ENCODE data around the gene WDFY2. TPM values are rescaled to one million over a fixed set of nuclear protein-coding genes. Genes with fewer than 3 reads are reported as not detected.

The WDFY2 gene
- total RNA-seq, 4 donors from 2014 or later = 5.2 to 11.5 (median 8.5) TPM

- no peaks in the 10 kb centered on the region for H3K27me3 ChIP-seq
- peaks cover 0 to 8% (median 0%) of the 10 kb centered on the region in 3 donors for H3K4me1 ChIP-seq
- peaks cover 0 to 15% (median 0%) of the 10 kb centered on the region in 3 donors for H3K9me3 ChIP-seq
- peak overlapping the region in 2 of 4 donors; percentile 21 to 57 for H3K27ac ChIP-seq
- 91 to 93% methylated on average over 5 to 9 of the region's 9 CpGs for WGBS, 2 donors (ENCODE audit: low coverage in 1 of 2)
- no peak overlapping the region for H3K4me3 ChIP-seq
- TF ChIP-seq EP300 (IDR thresholded peaks at IDR 0.05) = no peak
- no peak for TF ChIP-seq CTCF (IDR thresholded peaks at IDR 0.05)
- no peak for TF ChIP-seq POLR2A (IDR thresholded peaks at IDR 0.05)
- TF ChIP-seq POLR2AphosphoS5 (IDR thresholded peaks at IDR 0.05) = no peak
- H3K36me3 ChIP-seq = peaks cover 0 to 26% of the 10 kb centered on the region in 2 donors
- ATAC-seq = no peak
These were observed 163.5 kb downstream of the WDFY2 start for GRCh38 chr13:51747438-51748434.

GRCh38 chr13:51756651-51757050, 172.4 kb downstream of the WDFY2 start:
- peaks cover 0 to 86% of the 10 kb centered on the region in 2 donors for H3K36me3 ChIP-seq
- no peaks in the 10 kb centered on the region for H3K9me3 ChIP-seq
- TF ChIP-seq EP300 (IDR thresholded peaks at IDR 0.05) = no peak
- TF ChIP-seq CTCF (IDR thresholded peaks at IDR 0.05) = no peak
- no peak for TF ChIP-seq POLR2AphosphoS5 (IDR thresholded peaks at IDR 0.05)
- no peak for TF ChIP-seq POLR2A (IDR thresholded peaks at IDR 0.05)
- ATAC-seq = no peak
- H3K27ac ChIP-seq = no peak overlapping the region
- H3K4me1 ChIP-seq = no peaks in the 10 kb centered on the region
- WGBS, 2 donors (ENCODE audit: low coverage in 1 of 2) = 65% methylated on average over 2 of the region's 2 CpGs; no CpG with 5 or more reads in 1 of the 2 donors
- H3K27me3 ChIP-seq = no peaks in the 10 kb centered on the region
- H3K4me3 ChIP-seq = no peak overlapping the region

GRCh38 chr13:51758691-51759090, 174.4 kb downstream of the WDFY2 start:
- H3K4me3 ChIP-seq = no peak overlapping the region
- no peak overlapping the region for H3K27ac ChIP-seq
- TF ChIP-seq POLR2A (IDR thresholded peaks at IDR 0.05) (no peak), EP300 (IDR thresholded peaks at IDR 0.05) (no peak), CTCF (IDR thresholded peaks at IDR 0.05) (no peak)
- peaks cover 0 to 2% (median 0%) of the 10 kb centered on the region in 3 donors for H3K4me1 ChIP-seq
- peaks cover 0 to 78% of the 10 kb centered on the region in 2 donors for H3K36me3 ChIP-seq
- no peaks in the 10 kb centered on the region for H3K9me3 ChIP-seq
- ATAC-seq = no peak
- H3K27me3 ChIP-seq = no peaks in the 10 kb centered on the region
- WGBS, 2 donors (ENCODE audit: low coverage in 1 of 2) = 67 to 86% methylated on average over 4 of the region's 6 CpGs

GRCh38 chr13:51759240-51759639, 175.0 kb downstream of the WDFY2 start:
- H3K9me3 ChIP-seq = no peaks in the 10 kb centered on the region
- TF ChIP-seq POLR2AphosphoS5 (IDR thresholded peaks at IDR 0.05) (no peak), CTCF (IDR thresholded peaks at IDR 0.05) (no peak), EP300 (IDR thresholded peaks at IDR 0.05) (no peak), POLR2A (IDR thresholded peaks at IDR 0.05) (no peak)
- no peak for ATAC-seq
- peaks cover 0 to 74% of the 10 kb centered on the region in 2 donors for H3K36me3 ChIP-seq
- H3K27me3 ChIP-seq = no peaks in the 10 kb centered on the region
- 89 to 94% methylated on average over 5 of the region's 5 CpGs for WGBS, 2 donors (ENCODE audit: low coverage in 1 of 2)
- peaks cover 0 to 8% (median 0%) of the 10 kb centered on the region in 3 donors for H3K4me1 ChIP-seq
- no peak overlapping the region for H3K4me3 ChIP-seq
- no peak overlapping the region for H3K27ac ChIP-seq
